GM19372 (cell line): ENCODE data around the gene TBX15.

Source experiments
- ATAC-seq: cut with Tn5 transposase; IDR thresholded peaks from one replicate; pipeline ENCODE4 v1.9.1; 2021; ENCODE audit warnings: mild to moderate bottlenecking, low read depth, moderate library complexity; ENCODE audit not compliant: unreplicated experiment

TBX15 gene

GRCh38 chr1:119002028-119002686, 14.0 kb upstream of the TBX15 start:
- ATAC-seq: no peak

- no peak for ATAC-seq
These were observed 13.3 kb upstream of the TBX15 start for GRCh38 chr1:119001181-119002027.

- no peak for ATAC-seq
These were observed 12.4 kb upstream of the TBX15 start for GRCh38 chr1:119000371-119001180.

- ATAC-seq: no peak
These were observed 11.4 kb upstream of the TBX15 start for GRCh38 chr1:118999348-119000071.

GRCh38 chr1:118998171-118998570, 10.0 kb upstream of the TBX15 start:
- no peak for ATAC-seq

- ATAC-seq: no peak
These were observed 9.1 kb upstream of the TBX15 start for GRCh38 chr1:118997225-118997624.

GRCh38 chr1:118995312-118996016, 7.3 kb upstream of the TBX15 start:
- ATAC-seq: no peak

GRCh38 chr1:118993700-118994026, 5.5 kb upstream of the TBX15 start:
- no peak for ATAC-seq

GRCh38 chr1:118992868-118993699, 4.9 kb upstream of the TBX15 start:
- ATAC-seq: no peak

GRCh38 chr1:118992237-118992825, 4.2 kb upstream of the TBX15 start:
- no peak for ATAC-seq

- no peak for ATAC-seq
These were observed 3.3 kb upstream of the TBX15 start for GRCh38 chr1:118991448-118991847.

- ATAC-seq: no peak
These were observed 2.5 kb upstream of the TBX15 start for GRCh38 chr1:118990513-118991152.

- no peak for ATAC-seq
These were observed 1.8 kb upstream of the TBX15 start for GRCh38 chr1:118989878-118990378.

- ATAC-seq: no peak
These were observed 1.1 kb upstream of the TBX15 start for GRCh38 chr1:118989006-118989815.

GRCh38 chr1:118987468-118988185, 516 bp downstream of the TBX15 start:
- ATAC-seq: peak; percentile 39

GRCh38 chr1:118986555-118987467, 1.3 kb downstream of the TBX15 start:
- ATAC-seq: no peak
